ENCODE data around the gene CPTP.

Gene CPTP

DNA sequence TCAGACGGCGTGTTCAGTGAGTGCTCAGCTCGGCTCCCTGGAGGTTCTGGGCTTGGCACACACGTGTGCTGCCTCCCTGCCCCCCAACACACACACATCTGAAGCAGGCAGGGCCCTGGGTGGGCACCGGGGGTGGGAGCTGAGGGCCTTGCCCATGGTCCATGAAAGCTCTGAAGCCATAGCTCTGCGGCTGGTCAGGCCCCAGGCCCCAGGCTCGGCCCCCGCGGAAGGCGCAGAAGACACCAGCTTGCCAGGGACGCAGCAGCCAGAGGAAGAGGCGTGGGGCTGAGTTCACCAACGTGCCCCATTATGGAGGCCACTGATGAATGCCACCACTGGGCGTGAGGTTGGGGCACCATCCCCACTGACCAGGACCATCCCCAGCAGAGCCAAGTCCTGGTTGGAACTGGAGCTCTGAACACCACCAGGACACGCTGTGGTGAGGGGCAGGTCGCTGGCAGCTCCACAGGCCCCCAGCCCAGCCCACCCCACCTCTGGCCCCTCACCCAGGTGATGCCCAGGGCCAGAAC, 46.2 kb downstream of the CPTP start:
- DNase-seq, result no peak

DNA sequence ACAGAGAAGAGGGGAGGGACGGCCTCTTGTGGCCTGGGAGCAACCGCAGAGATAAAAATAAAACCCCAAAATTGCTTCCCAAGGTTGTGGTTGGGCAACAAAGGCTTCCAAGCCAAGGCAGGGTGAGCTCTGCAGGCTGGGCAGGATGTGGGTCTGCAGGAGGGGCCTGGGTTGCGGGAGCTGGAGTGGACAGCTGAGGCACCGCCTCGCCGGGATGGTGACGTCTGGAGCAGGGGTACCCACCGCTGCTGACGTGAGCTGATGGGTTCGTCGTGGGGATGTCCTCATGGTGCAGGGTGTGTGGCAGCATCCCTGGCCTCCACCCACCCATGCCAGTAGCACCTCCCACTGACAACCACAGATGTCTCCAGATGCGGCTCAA, 46.8 kb downstream of the CPTP start:
- DNase-seq, result no peak

DNA sequence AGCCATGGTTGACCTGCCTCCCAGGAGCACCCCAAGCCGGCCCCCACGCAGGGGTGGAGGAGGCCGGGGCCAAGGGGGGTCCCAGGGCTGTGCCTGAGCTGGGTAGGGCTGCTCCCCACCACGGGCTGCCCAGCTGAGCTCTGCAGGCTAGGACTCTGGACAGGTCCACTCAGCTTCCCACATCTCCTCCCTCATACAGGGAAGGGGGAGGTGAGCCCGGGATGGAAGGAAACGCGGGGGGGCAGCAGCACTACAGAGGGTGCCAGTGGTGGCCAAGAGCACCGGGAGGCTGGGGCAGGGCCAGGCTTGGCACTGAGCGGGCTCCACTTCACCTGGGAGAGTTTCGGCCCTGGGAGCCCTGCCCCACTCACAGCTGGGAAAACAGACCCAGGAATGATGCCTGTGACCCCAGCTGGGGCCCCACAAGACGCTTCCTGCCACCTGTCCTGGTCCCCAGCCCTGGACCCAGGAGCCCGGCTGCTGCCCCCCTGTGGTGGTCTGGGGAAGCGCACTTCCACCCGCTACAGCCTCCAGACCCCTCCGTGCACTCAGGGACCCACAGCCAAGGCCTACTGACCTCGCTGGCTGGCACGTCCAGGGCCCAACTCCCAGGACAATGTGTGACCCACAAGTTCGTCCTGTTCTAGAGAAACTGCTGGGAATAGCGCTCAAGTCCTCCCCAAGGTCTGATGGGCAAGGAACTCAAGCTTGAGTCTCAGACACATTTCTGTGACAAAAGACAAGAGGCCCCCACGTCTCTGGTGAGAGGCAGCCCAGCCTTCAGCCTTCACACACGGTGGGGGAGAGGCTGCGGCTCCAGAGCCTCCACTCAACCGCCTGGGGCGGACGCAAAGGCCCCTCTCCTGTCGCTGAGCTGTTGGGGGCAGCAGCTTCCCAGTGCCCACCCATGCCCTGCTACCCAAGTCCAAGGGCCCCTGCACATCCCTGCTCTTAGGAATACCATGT, 47.4 kb downstream of the CPTP start:
- DNase-seq, result peak; percentile 85 to 86

DNA sequence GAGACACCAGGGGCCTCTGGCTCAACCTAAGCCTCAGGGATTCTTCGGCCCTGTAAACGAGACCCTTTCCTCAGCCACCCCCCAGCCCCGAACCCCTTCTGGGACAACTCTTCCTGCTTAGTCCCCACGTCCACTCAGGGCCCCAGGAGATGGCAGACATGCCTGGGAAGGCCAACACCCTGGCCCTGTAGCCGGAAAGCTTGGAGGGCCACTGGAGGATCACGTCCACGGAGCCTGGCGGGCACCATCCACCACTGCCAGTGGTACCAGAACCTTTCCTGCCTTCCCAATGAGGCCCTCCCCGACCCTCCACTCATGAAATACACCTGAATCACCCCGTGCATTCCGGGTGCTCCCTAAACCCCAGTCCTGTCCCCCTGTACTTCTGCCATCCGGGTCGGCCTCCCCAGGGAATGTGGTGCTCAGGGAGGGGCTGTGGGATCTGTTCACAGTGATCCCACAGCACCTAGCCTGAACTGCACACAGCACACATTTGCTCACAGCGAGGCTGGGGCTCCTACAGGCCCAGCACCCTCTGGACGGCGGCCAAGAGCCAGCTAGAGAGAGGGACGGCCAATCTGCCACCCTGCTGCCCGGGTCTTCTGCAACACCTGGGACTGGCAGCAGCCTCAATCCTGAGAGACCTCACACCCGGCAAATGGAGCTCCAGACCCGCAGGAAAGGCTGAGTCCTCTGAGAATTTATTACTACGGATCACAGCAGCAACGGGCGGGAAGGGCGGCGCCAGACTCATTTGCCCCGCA, 48.6 kb downstream of the CPTP start:
- DNase-seq, result no peak

DNA sequence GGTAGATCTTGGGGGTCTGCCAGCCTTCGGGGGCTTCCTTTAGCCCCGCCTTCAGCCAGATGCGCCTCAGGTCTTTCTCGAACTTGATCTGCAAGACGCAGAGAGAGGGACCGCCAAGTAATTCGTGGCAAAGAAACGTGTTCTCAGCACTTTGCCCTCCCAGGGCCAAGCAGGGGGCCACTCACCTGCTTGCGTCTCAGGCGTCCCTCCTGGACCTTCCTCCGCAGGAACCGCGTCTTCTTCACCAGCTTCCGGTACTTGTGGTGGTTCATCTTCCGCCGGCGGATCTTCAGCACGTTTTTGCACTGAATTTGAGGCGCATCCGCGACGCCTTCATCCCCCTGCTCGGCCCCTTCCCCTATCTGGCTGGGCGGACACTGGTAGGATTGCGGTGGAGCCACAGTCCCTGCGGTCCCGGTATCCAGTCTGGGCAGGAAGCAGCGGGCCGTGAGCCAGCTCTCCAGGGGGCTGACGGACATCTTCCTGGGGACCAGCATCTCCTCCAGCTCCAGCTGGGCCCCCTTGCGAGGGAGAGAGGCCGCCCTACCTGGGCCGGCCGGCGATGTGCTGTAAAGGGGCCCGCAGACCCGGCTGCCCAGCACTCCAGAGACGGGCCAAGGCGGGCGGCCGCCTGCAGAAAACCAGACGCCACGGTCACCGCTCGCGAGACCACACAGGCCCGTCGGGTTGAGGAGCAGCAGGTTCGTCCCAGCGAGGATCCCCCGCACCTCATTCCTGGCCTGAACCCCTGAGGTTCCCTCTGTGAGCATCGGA, 49.4 kb downstream of the CPTP start:
- no peak for DNase-seq

DNA sequence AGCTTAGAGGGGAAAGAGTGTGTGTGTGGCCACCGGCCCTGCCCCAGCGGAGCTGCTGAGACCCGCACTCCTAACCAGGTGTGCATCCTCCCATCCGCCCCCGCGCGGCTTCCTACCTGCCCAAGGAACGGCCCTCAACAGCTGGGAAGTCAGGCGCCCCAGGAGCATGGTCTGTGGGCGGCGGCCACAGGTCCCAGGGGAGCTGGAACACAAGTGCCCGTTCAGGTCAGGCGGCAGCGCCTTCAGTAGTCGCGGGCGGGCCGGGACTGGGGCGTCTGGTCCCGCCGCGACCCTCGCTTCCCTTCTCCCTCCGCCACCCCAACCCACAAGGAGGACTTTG, 50.0 kb downstream of the CPTP start:
- DNase-seq, result no peak

DNA sequence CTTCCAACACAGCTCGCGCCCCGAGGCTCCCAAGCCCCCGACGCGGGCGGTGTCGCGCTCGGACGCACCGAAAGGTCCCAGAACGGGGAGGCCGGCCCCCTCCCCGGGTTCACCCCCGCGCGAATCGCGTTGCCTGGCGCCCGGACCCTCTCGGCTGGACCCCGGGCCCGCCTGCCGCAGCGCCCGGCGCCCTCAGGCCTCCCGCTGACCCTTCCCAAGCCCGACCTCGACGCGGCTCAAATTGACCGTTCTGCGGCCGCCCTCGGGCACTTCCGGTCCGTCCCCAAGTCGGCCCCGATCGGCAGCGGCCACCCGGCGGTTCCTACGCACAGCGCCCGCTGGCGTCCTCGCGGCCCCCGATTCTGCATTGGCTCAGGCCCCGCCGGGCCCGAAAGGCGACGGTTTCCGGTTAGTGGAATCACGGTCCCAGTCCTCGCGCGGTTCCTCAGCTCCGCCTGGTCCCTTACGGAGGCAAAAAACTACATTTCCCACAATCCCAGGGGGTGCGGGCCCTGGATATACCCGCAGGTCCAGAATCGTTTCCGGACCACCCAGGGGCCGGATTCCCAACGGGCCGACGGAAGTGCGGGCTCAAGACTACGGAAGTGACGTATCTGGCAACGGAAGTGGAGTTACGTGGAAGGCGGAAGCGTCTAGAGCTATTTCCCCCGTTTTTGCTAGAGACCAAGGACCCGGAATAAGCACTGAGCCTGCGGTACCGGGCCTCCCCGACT, 50.5 kb downstream of the CPTP start, which contains the start of gene AURKAIP1:
TSS of gene AURKAIP1 (minus strand) at position 279 of the 734 bp plus-strand sequence. CDS start 451 bp downstream, outside the sequence.
- DNase-seq, result peak; percentile 94 to 96

DNA sequence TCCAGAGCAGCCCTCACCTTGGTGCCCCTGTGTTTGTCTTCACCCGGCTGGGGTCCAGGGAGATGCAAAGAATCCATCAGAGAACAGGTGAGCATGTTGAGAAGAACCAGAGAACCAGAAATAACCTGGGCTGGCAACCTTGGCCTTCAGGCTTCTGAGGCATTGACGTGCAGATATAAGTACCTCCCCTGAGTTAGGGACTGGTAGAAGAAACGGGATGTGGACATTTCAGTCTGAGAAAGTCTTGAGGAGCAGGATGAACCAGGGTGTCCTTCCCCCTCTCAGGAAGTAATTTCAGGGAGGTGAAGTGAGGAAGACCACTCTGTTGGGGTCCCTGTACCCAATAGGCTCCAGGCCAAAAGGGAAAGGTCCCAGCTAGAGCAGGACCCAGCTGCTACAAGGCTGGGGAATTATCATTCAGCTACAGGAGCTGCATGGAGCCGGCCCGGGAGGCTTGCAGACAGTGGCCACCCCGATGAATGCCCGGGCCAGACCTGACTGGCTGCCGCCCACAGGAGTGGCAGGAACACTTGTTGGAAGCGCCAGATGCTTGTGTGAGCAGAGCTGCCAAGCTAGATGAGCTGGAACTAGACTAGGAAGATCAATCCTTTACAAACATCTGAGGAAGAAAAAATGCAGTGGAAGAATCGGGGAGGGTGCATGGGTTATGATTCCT, 52.1 kb downstream of the CPTP start:
- DNase-seq, result no peak

DNA sequence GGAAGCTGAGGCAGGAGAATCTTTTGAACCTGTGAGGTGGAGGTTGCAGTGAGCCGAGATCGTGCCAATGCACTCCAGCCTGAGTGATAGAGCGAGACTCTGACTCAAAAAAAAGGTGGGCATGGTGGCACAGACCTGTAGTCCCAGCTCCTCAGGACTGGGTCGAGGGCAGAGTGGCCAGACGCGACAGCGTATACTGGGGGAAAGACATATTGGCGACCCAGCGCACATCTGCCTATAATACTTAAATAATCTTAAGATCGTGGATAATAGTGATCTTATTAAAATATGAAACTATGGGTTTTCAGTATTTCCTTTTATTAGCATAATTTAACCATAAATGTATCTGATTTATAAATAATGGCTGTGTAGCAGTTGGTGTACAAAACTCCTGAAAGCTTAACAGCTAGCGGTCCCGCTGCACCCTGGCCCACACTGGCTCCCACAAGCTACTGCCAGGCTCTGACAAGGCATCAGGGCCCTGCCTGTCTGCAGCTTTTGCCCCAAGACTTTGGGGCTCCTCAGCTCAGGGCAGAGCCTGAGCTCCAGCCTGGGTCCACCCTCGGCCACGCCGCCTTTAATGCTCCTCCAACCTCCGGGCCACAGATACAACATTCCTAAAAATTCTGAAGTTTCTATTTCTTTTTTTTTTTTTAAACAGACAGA, 53.1 kb downstream of the CPTP start:
- no peak for DNase-seq

Data from stimulated activated CD4-positive, alpha-beta T cell treated with anti-CD3 and anti-CD28 coated beads, Interleukin-2, amount 100 ng/mL, for 24 hours (primary cell).